ENCODE results near the gene CLCN3.
"Not testable (repeated sequence)": the region's sequence is repeated elsewhere in the genome, so short reads cannot be mapped to it uniquely, and the experiment has no call there.

DNA sequence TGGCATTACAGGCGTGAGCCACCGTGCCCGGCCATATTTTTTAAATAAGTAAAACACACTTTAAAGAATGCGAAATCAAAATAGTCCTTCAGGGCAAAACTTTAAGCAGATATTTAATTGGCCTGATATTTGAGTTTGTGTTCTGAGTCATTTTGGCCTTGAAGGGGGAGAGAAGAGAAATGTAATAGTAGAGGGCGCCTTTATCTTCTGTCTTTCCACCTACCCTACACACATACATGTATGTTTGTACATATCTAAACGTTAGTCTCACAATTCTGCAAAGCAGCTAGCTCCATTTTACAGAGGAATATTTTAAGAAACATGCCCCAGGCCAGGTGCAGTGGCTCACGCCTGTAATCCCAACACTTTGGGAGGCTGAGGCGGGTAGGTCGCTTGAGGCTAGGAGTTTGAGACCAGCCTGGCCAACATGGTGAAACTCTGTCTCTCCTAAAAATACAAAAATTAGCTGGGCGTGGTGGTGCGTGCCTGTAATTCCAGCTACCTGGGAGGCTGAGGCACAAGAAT is 151.2 kb downstream of the CLCN3 start:
- TF ChIP-seq, protein P1, sequence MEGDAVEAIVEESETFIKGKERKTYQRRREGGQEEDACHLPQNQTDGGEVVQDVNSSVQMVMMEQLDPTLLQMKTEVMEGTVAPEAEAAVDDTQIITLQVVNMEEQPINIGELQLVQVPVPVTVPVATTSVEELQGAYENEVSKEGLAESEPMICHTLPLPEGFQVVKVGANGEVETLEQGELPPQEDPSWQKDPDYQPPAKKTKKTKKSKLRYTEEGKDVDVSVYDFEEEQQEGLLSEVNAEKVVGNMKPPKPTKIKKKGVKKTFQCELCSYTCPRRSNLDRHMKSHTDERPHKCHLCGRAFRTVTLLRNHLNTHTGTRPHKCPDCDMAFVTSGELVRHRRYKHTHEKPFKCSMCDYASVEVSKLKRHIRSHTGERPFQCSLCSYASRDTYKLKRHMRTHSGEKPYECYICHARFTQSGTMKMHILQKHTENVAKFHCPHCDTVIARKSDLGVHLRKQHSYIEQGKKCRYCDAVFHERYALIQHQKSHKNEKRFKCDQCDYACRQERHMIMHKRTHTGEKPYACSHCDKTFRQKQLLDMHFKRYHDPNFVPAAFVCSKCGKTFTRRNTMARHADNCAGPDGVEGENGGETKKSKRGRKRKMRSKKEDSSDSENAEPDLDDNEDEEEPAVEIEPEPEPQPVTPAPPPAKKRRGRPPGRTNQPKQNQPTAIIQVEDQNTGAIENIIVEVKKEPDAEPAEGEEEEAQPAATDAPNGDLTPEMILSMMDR (conservative IDR thresholded peaks at IDR 0.05; ENCODE audit: low read depth, low read length): not testable (repeated sequence)
- not testable (repeated sequence) for TF ChIP-seq EZH2phosphoT487 (IDR thresholded peaks at IDR 0.05; ENCODE audit: borderline replicate concordance, low read length)
